NCI-H2107 treated with DMSO at 0.1 percent for 48 hours (cell line): ENCODE measurements around the gene AHR.
"Not testable (repeated sequence)": the region's sequence is repeated elsewhere in the genome, so short reads cannot be mapped to it uniquely, and the experiment has no call there.

Experiments
- DNase-seq: peaks from one replicate; lab custom pipeline; 2025; ENCODE audit not compliant: unreplicated experiment; lab: John Stamatoyannopoulos, UW

AHR gene

DNA sequence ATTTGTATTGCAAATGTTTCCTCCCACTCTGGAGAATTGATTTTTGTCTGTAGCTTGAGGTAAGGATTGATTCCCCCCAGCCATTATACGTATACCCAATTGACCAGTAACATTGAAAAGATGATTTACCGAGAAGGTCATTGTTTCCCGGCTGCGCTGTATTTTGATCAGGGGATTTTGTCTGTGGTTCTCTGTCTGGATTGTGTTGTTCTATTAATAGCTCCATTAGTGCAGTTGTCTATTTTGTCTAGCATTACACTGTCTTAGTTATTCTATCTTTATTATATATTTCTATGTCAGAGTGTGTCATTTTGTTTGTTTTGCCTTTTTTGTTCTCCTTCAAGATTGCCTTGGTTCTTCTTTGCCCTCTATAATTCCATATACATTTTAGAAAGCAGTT, 37.7 kb downstream of the AHR start:
- DNase-seq = no peak

GRCh38 chr7:17339139-17339538, 40.7 kb downstream of the AHR start:
- DNase-seq = no peak

DNA sequence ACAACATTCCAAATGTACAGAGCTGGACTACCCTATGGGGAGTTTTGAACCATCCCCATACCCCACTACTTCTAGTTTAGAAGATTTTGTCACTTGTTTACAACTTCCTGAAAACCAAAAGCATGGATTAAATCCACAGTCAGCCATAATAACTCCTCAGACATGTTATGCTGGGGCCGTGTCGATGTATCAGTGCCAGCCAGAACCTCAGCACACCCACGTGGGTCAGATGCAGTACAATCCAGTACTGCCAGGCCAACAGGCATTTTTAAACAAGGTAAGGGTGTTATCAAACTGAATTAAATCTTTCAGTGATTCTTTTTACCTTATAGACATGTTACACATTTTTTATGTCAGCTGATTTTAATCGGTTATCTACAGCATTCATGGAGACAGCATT, 41.5 kb downstream of the AHR start:
- no peak for DNase-seq

- DNase-seq = no peak
Observed at GRCh38 chr7:17340655-17341054, 42.2 kb downstream of the AHR start.

DNA sequence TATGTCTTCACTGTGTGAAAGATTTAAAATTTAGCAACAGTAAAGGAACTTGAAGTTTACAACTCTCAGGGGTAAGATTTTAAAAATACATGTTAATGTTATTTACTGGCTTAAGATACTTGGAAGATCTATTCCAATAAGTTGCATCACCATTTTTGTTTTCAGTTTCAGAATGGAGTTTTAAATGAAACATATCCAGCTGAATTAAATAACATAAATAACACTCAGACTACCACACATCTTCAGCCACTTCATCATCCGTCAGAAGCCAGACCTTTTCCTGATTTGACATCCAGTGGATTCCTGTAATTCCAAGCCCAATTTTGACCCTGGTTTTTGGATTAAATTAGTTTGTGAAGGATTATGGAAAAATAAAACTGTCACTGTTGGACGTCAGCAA, 44.3 kb downstream of the AHR start:
- DNase-seq = no peak

DNA sequence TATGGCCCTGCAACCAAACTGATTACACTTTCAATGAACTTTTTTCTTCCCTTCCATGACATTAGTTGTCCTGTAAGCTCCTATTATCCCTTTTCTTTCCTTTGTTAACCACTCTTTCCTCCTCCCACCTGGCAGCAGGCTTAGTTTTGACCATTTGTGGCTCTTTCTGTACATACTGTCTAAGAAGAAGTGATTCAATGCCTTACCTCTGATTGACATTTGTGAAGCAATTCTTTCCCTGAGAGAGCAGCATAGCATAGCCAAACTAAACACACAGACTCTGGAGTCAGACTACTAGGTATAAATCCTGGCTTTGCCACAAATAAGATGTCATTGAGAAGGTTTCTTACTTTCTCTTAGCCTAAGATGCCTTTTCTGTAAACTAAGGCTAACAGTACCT, 48.9 kb downstream of the AHR start:
- no peak for DNase-seq

GRCh38 chr7:17348932-17349331, 50.5 kb downstream of the AHR start:
- not testable (repeated sequence) for DNase-seq

- DNase-seq = not testable (repeated sequence)
Observed at GRCh38 chr7:17350321-17350720, 51.9 kb downstream of the AHR start.

DNA sequence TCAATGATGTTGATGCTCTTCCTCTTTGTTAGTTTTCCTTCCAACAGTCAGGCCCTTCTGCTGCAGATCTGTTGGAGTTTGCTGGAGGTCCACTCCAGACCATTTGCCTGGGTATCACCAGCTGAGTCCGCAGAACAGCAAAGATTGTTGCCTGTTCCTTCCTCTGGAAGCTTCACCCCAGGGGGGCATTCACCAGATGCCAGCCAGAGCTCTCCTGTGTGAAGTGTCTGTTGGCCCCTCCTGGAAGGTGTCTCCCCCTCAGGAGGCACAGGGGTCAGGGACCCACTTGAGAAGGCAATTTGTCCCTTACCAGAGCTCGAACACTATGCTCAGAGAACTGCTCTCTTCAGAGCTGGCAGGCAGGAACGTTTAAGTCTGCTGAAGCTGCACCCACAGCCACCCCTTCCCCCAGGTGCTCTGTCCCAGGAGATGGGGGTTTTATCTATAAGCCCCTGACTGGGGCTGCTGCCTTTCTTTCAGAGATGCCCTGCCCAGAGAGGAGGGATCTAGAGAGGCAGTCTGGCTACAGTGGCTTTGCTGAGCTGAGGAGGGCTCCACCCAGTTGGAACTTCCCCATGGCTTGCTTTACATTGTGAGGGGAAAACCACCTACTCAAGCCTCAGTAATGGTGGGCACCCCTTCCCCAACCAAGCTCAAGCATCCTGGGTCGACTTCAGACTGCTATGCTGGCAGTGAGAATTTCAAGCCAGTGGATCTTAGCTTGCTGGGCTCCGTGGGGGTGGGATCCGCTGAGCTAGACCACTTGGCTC, 55.4 kb downstream of the AHR start:
- not testable (repeated sequence) for DNase-seq

DNA sequence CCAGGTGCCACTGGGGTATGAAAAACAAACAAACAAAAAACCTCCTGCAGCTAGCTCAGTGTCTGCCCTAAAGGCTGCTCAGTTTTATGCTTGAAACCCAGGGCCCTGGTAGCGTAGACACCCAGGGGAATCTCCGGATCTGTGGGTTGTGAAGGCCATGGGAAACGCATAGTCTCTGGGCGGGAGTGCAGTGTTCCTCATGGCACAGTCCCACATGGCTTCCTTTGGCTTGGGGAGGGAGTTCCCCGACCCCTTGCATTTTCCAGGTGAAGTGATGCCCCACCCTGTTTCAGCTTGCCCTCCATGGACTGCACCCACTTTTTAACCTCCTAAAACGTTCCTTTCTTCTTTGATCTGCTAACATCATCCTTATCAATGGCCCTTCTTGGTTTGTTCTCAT, 56.0 kb downstream of the AHR start:
- no peak for DNase-seq

DNA sequence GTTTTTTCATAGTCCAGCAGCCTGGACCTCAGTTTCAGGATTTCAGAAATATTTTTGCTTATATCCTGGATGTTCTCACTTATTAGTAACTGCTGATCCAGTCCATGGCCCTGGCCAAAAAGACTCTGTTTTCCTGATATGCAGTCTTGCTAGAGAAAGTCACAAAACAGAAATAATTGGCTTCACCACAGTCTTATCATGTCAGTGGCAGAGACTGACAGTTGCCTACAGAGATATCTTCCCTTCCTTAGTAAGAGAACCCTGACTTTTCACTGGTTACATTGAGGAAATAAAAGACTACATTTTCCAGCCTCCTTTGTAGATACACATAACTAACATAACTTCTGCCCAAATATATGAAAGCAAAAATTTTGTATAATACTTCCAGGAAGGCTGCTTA, 56.6 kb downstream of the AHR start:
- no peak for DNase-seq

- no peak for DNase-seq
Observed at GRCh38 chr7:17357952-17358351, 59.5 kb downstream of the AHR start.

- DNase-seq = no peak
Observed at GRCh38 chr7:17359610-17360009, 61.2 kb downstream of the AHR start.

- DNase-seq = no peak
Observed at GRCh38 chr7:17362439-17363105, 64.1 kb downstream of the AHR start.

DNA sequence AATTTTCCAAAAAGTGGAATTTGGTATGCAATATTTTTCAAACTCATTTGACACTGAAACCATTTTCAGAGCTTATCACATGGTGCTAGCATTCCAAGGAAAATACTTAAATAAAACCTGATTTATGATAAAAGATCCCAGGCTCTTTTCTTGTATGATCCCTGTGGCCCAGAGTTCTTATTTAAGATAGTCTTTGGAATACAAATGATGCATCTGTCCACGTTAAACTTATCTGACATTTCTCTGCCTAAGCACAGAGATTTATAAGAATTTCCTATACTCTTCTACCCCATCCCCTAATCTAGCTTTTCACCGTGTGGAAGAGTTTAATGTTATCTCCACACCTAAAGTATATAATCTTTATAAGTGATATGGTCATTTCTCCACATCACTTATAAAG, 66.2 kb downstream of the AHR start:
- no peak for DNase-seq

- no peak for DNase-seq
Observed at GRCh38 chr7:17365775-17366174, 67.3 kb downstream of the AHR start.

DNA sequence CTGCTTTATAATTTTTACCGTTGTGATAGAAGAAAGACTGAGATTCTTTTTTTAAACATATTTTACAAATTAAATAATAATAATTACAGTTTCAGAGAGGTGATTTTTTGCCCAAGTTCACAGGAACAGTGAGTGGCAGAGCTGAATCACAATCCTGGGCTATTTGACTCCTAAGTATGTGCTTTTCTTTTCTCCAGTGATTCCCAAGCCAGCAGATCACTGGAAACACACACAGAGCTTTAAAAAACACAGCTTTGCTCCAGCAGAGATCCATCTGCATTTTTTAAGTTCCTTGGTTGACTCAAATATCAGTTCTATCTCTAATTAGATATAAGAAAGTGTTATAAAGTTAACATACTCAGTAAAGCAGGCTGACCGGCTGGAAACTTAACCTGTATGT, 69.0 kb downstream of the AHR start:
- no peak for DNase-seq

GRCh38 chr7:17368856-17369524, 70.5 kb downstream of the AHR start:
- DNase-seq = no peak

DNA sequence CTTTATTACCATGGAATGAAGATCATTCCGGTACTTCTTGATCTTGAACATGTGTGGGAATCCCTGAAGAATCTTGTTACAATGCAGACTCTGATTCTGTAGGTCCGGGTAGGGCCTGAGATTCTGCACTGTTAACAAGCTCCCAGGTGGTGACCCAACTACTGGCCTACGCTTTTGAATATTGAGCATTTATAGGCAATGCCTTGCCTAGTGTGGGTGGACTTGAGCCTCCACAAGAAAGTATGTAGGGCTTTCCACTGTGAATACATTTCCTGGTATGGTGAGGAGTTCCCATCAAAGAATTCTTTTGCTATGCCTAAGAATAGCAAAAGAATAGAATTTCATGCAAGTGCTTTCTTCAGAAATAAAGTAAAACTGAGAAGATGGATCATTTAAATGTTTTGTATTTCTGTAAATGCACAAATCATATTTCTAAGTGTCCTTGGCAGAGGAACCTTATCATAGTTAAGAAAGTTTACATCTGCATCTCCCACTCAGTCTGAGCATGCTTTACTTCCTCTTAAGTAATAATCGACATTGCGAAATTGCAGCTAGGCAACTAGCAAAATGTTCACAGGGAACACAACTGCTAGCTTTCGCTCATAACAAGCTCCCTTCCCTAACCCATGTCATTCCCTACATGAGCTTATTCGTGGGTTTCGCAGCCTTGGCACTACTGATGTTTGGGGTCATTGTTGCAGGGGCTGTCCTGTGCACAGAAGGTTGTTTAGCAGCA, 71.4 kb downstream of the AHR start:
- no peak for DNase-seq

GRCh38 chr7:17370901-17371585, 72.6 kb downstream of the AHR start:
- DNase-seq = no peak
